HCT116 (cell line): ENCODE measurements around the gene CACNA1G. TPM values are rescaled to one million over a fixed set of nuclear protein-coding genes. Genes with fewer than 3 reads are reported as not detected.

Experiments
- ATAC-seq: fragments of 200-7000 bp; cut with Tn5 transposase; 2 replicates; pipeline ENCODE4 v1.9.1; 2020; ENCODE audit warnings: mild to moderate bottlenecking, moderate library complexity
- BruUV-seq: library from RNA; stranded (reverse); fragments of 400-500 nt; replicated peaks from 2 replicates; lab custom pipeline; 2021; lab: Mats Ljungman, UMichigan
- CTCF ChIA-PET: fragments of 300-600 bp; sonication (Branson Sonifier 250); formaldehyde crosslinking; loops from one replicate; lab custom pipeline; 2021; ENCODE audit warnings: antibody characterized with exemption; lab: Charles Lee
- POLR2A ChIA-PET: fragments of 300-600, 350-600 bp; sonication (Branson Sonifier 250); formaldehyde crosslinking; loops from one replicate; lab custom pipeline; 2021; ENCODE audit warnings: antibody characterized with exemption; lab: Charles Lee
- RAD21 ChIA-PET, 2 experiments: fragments of 300-600 bp; sonication (Branson Sonifier 250); formaldehyde crosslinking; loops; one replicate each; lab custom pipeline; 2023; ENCODE audit warnings: low total read pairs in 2 of 2; ENCODE audit not compliant: uncharacterized antibody in 2 of 2, unreplicated experiment in 2 of 2, low non-redundant PET in 1 of 2; lab: Charles Lee
- DNase-seq: peaks from one replicate; pipeline ENCODE4 v3.0.0-alpha.2; 2010; ENCODE audit warnings: low read depth, low spot score
- H2AFZ ChIP-seq: fragments of 200-600 bp; shearing (Covaris generic), sonication (generic); 2 replicates; pipeline ENCODE4 v1.6.1; 2017; ENCODE audit warnings: low read depth, mixed run types, mixed read lengths, antibody characterized with exemption, low read length; ENCODE audit not compliant: poor library complexity, severe bottlenecking
- H3K27ac ChIP-seq: 2 replicates; pipeline ENCODE4 v1.5.1; 2012; ENCODE audit warnings: low read depth, low read length
- H3K27me3 ChIP-seq: fragments of 200-600 bp; sonication (generic); 2 replicates; pipeline ENCODE4 v1.6.1; 2016; ENCODE audit warnings: mixed run types, low read length, mixed read lengths; ENCODE audit not compliant: insufficient read depth
- H3K36me3 ChIP-seq, 2 experiments: fragments of 200-500 bp in 1 of 2; fragments of 200-600 bp in 1 of 2; sonication (Bioruptor generic) in 1 of 2; sonication (generic) in 1 of 2; 2 replicates each; pipeline versions ENCODE4 v1.5.1 to v1.6.1; 2014 to 2016; ENCODE audit warnings: low read length in 2 of 2, inconsistent platforms in 1 of 2, mixed read lengths in 1 of 2, mixed run types in 1 of 2; ENCODE audit not compliant: insufficient read depth in 2 of 2, control insufficient read depth in 1 of 2
- H3K4me1 ChIP-seq, 2 experiments: fragments of 200-600 bp in 1 of 2; sonication (generic) in 1 of 2; 2 replicates each; pipeline versions ENCODE4 v1.5.1 to v1.6.1; 2012 to 2017; ENCODE audit warnings: low read length in 2 of 2, inconsistent platforms in 1 of 2, mild to moderate bottlenecking in 1 of 2, mixed read lengths in 1 of 2, mixed run types in 1 of 2, moderate library complexity in 1 of 2; ENCODE audit not compliant: insufficient read depth in 2 of 2, control insufficient read depth in 1 of 2
- H3K4me2 ChIP-seq: fragments of 200-600 bp; sonication (generic); 2 replicates; pipeline ENCODE4 v1.6.1; 2017; ENCODE audit warnings: mixed run types, low read length, mixed read lengths
- H3K4me3 ChIP-seq, 2 experiments: fragments of 200-600 bp in 1 of 2; sonication (generic) in 1 of 2; replicated peaks in 1 of 2; 2 replicates each; pipeline ENCODE4 v1.5.1; 2011 to 2016; ENCODE audit warnings: low read length in 2 of 2, control low read depth in 1 of 2, low read depth in 1 of 2, mild to moderate bottlenecking in 1 of 2, mixed read lengths in 1 of 2, mixed run types in 1 of 2
- H3K79me2 ChIP-seq: fragments of 200-600 bp; sonication (generic); 2 replicates; pipeline ENCODE4 v1.6.1; 2017; ENCODE audit warnings: mild to moderate bottlenecking, mixed run types, low read length, moderate library complexity, mixed read lengths; ENCODE audit not compliant: insufficient read depth
- H3K9ac ChIP-seq: fragments of 200-600 bp; sonication (generic); 2 replicates; pipeline ENCODE4 v1.6.1; 2016; ENCODE audit warnings: low read length, mixed read lengths
- H3K9me2 ChIP-seq: fragments of 200-600 bp; sonication (generic), shearing (Covaris generic); 2 replicates; pipeline ENCODE4 v1.6.1; 2017; ENCODE audit warnings: mixed run types, mild to moderate bottlenecking, moderate library complexity; ENCODE audit not compliant: insufficient read depth
- H3K9me3 ChIP-seq, 2 experiments: fragments of 200-500 bp in 1 of 2; fragments of 200-600 bp in 1 of 2; sonication (Bioruptor generic) in 1 of 2; sonication (generic) in 1 of 2; 2 replicates each; pipeline ENCODE4 v1.6.1; 2014 to 2017; ENCODE audit warnings: low read length in 2 of 2, mixed read lengths in 2 of 2, inconsistent platforms in 1 of 2, low read depth in 1 of 2, mild to moderate bottlenecking in 1 of 2, mixed run types in 1 of 2, moderate library complexity in 1 of 2; ENCODE audit not compliant: control insufficient read depth in 1 of 2, insufficient read depth in 1 of 2
- H4K20me1 ChIP-seq: fragments of 200-600 bp; sonication (generic), shearing (Covaris generic); 2 replicates; pipeline ENCODE4 v1.6.1; 2017; ENCODE audit warnings: mixed run types, mild to moderate bottlenecking, moderate library complexity; ENCODE audit not compliant: insufficient read depth
- CBX3 ChIP-seq: IDR thresholded peaks from 2 replicates; pipeline ENCODE4 v1.6.1; 2012; ENCODE audit warnings: low read depth
- EGR1 ChIP-seq: IDR thresholded peaks from 2 replicates; pipeline ENCODE4 v1.6.1; 2012; ENCODE audit warnings: low read depth
- ELF1 ChIP-seq: IDR thresholded peaks from 2 replicates; pipeline ENCODE4 v1.6.1; 2012; ENCODE audit warnings: low read depth, borderline replicate concordance
- EZH2 ChIP-seq: fragments of 200-600 bp; sonication (generic); IDR thresholded peaks from 2 replicates; pipeline ENCODE4 v1.6.1; 2017; ENCODE audit warnings: antibody characterized with exemption, mixed run types
- EZH2phosphoT487 ChIP-seq: fragments of 200-600 bp; IDR thresholded peaks from 2 replicates; pipeline ENCODE4 v1.6.1; 2018; ENCODE audit warnings: antibody characterized with exemption, borderline replicate concordance
- SP1 ChIP-seq: IDR thresholded peaks from 2 replicates; pipeline ENCODE4 v1.6.1; 2012; ENCODE audit warnings: low read depth
- ZNF274 ChIP-seq: fragments of 200-500 bp; sonication (Bioruptor generic); IDR thresholded peaks from 2 replicates; pipeline ENCODE4 v1.6.1; 2014; ENCODE audit warnings: mild to moderate bottlenecking, low read depth, low read length, inconsistent platforms
- intact Hi-C: fragments of 100-400 bp; cut with micrococcal nuclease; formaldehyde crosslinking; loops from 2 replicates; pipeline ENCODE4 v1.10.0; 2022
- total RNA-seq: library from RNA; stranded (reverse); gene quantifications from one replicate; pipeline ENCODE4 v1.2.1, GENCODE V29; 2021; ENCODE audit not compliant: unreplicated experiment
- TF ChIP-seq, protein P1 (sequence below), 3 experiments: fragments of 200-600 bp in 1 of 3; sonication (generic) in 1 of 3; IDR thresholded peaks in 2 of 3; conservative IDR thresholded peaks in 1 of 3; 2 replicates each; pipeline ENCODE4 v1.5.1; 2012 to 2017; ENCODE audit warnings: low read depth in 2 of 3, low read length in 2 of 3, antibody characterized with exemption in 1 of 3, borderline replicate concordance in 1 of 3, control low read depth in 1 of 3, mild to moderate bottlenecking in 1 of 3, mixed read lengths in 1 of 3, mixed run types in 1 of 3, moderate library complexity in 1 of 3; ENCODE audit not compliant: insufficient read depth in 1 of 3

Gene CACNA1G
- total RNA-seq, 1 experiment from 2014 or later, result 3.4 TPM

- TF ChIP-seq, protein P1, sequence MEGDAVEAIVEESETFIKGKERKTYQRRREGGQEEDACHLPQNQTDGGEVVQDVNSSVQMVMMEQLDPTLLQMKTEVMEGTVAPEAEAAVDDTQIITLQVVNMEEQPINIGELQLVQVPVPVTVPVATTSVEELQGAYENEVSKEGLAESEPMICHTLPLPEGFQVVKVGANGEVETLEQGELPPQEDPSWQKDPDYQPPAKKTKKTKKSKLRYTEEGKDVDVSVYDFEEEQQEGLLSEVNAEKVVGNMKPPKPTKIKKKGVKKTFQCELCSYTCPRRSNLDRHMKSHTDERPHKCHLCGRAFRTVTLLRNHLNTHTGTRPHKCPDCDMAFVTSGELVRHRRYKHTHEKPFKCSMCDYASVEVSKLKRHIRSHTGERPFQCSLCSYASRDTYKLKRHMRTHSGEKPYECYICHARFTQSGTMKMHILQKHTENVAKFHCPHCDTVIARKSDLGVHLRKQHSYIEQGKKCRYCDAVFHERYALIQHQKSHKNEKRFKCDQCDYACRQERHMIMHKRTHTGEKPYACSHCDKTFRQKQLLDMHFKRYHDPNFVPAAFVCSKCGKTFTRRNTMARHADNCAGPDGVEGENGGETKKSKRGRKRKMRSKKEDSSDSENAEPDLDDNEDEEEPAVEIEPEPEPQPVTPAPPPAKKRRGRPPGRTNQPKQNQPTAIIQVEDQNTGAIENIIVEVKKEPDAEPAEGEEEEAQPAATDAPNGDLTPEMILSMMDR (IDR thresholded peaks at IDR 0.05 in 2 of 3, conservative IDR thresholded peaks at IDR 0.05 in 1 of 3; ENCODE audit: borderline replicate concordance in 1 of 3, insufficient read depth in 1 of 3, low read depth in 2 of 3, low read length in 2 of 3), result no peak
- TF ChIP-seq ZNF274, result no peak
- no peak for TF ChIP-seq CBX3
- TF ChIP-seq EZH2, result no peak
- no peak for TF ChIP-seq EGR1
- TF ChIP-seq EZH2phosphoT487, result no peak
- TF ChIP-seq, all 23 proteins: peak for 0
- BruUV-seq, result no TSS peak
- Histone ChIP-seq H3K4me2 (no peak overlapping the region), H3K27me3 (no peaks in the 10 kb centered on the region), H3K4me3 (no peak overlapping the region), H2AFZ (no peak overlapping the region), H3K9ac (no peak overlapping the region), H4K20me1 (no peaks in the 10 kb centered on the region), H3K4me1 (no peaks in the 10 kb centered on the region), H3K36me3 (no peaks in the 10 kb centered on the region), H3K9me3 (no peaks in the 10 kb centered on the region), H3K9me2 (no peaks in the 10 kb centered on the region), H3K27ac (no peak overlapping the region), H3K79me2 (no peaks in the 10 kb centered on the region)
- RAD21 ChIA-PET, result no interaction called here
- POLR2A ChIA-PET, result no interaction called here
- ATAC-seq (no peak), DNase-seq (no peak)
- intact Hi-C loops, result no loop called here
- CTCF ChIA-PET, result no interaction called here
Observed at GRCh38 chr17:50581316-50581715, 20.8 kb downstream of the CACNA1G start.

DNA sequence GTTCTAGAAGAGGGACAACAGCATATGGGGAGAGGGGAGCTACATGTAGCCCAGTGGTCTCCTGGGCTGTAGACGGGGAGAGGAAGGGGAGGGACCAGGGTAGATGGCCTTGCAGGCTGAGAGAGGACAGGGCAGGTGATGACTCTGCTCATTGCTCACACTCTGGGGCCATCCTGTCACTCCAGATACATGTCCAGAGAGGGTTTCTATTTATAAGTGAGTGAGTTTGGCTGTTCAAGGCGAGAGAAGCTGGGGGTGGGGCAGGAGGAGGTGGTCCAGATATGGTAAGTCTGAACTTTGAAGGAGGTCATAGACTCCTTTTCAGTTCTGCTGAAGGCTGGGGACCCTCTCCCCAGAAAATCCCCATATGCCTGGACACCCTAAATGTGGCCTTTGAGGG, 22.2 kb downstream of the CACNA1G start:
- intact Hi-C loops, result no loop called here
- Histone ChIP-seq H4K20me1 (no peaks in the 10 kb centered on the region), H3K4me3 (no peak overlapping the region), H2AFZ (no peak overlapping the region), H3K27me3 (no peaks in the 10 kb centered on the region), H3K4me1 (no peaks in the 10 kb centered on the region), H3K9me2 (no peaks in the 10 kb centered on the region), H3K4me2 (no peak overlapping the region), H3K9me3 (no peaks in the 10 kb centered on the region), H3K36me3 (no peaks in the 10 kb centered on the region), H3K27ac (no peak overlapping the region), H3K9ac (no peak overlapping the region), H3K79me2 (no peaks in the 10 kb centered on the region)
- no TSS peak for BruUV-seq
- TF ChIP-seq ELF1 (no peak), SP1 (no peak)
- DNase-seq (no peak), ATAC-seq (no peak)
- RAD21 ChIA-PET, result no interaction called here
- CTCF ChIA-PET, result no interaction called here
- POLR2A ChIA-PET, result no interaction called here
